SKM-1 treated with dmso at 0.1 percent for 144 hours (cell line): ENCODE data around the gene TRAM2.

Experiments used
- DNase-seq: peaks from one replicate; lab custom pipeline; 2025; ENCODE audit not compliant: unreplicated experiment; lab: John Stamatoyannopoulos, UW

Gene TRAM2

GRCh38 chr6:52532457-52532856, 44.4 kb downstream of the TRAM2 start:
- no peak for DNase-seq

DNA sequence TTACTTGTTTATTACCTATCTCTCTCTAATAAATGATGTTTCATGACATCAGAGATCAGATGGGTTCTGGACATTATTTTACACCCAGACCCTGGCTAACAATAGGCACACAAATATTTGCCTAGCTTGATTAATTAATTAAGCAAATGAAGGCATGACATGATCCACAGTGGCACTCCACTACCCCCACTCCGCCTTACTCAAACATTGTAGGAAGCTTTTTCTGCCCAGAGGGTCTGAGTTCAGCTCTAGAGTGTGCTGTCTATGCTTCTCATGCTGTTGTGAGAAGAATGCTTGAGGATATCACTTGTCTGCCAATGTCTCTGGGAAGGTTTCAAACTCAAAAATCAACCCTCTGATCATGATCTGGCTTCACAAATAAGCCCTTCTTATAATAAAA, 45.0 kb downstream of the TRAM2 start:
- DNase-seq: no peak

DNA sequence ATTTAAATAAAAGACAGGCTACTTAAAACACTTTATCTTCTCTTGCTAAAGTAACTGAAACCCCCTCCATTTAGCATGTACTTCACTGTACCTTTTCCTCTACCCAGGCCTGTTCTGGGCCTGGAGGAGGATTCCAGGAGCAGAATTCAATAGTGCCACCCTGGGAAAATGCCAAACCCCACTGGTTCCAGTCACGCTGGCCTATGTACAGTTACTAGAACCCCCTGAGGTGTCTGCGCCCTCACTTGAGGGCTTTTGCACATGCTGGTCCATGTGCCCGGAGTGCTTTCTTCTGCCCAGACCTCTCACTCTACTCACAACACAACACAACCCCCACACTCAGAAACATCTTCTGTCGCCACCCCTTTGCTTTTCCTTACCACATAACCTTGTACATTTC, 45.5 kb downstream of the TRAM2 start:
- no peak for DNase-seq

DNA sequence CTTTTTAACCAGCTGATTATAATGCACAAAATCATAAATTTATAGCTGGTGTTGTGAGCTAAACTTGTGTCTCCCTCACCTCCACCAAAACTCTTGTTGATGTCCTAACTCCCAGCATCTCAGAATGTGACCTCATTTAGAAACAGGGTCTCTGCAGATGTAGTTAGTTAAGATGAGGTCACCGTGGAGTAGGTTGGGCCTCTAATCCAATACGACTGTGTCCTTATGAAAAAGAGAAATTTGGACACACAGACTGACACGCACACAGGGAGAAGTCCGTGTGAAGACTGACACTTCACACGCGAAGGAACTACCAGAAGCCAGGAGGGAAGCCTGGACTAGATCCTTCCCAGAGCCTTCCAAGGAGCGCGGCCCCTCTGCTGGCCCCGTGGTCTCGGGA, 46.5 kb downstream of the TRAM2 start:
- DNase-seq: no peak

DNA sequence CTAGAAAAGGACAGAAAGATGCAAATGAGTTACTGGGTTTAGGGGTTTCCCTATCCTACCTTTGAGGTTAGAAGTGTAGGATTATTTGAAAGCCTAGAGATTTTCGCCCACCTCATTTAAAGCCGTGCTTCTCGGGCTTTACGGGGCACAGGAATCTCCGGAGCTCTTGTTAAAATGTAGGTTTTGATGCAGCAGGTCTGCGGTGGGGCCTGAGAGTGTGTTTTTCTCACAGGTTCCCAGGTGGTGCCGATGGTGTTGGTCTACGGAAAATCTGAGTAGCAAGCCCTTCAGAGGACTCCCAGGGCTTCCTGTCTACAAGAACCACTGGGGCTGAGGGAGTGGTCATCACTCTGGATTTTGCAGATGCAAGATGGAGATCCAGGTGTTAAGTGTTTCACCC, 47.5 kb downstream of the TRAM2 start:
- DNase-seq: no peak

DNA sequence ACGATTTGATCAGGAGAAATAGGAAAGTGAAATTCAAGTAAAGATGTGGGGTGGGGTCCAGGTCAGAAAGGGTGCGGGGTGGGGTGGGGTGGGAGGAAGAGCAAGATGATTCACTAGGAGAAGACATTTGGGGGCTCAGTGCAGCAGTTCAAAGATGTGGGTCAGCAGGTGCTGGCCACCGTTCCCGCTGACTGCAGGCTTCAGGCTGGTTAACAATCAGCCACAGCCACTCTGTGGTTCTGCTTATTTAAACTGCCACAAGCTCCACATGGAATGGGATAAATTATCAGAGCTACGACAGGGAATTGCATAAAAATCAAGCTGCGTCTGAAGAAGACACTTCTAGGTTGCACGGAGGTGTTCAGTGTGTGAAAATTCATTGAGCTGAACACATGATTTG, 49.4 kb downstream of the TRAM2 start:
- DNase-seq: no peak

- no peak for DNase-seq
These were observed 50.2 kb downstream of the TRAM2 start for GRCh38 chr6:52526634-52527033.

DNA sequence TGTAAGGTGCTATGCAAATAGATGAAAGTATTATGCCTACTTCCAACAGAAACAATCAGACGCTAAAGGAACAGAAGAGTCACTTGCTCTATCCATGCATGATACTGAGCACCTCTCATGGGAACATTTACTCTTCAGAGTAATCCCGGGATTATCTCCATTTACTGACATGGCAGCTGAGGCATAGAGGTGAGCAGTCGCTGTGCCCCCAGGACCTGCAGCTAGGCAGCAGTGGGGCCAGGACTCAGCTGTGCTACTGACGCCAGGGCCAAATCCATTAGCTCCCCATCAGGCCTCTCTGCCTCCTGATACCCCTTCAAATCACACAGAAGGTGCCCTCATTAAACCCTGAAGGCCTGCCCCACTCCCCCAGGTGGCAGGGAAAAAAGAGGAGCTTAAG, 51.9 kb downstream of the TRAM2 start:
- DNase-seq: no peak

- no peak for DNase-seq
These were observed 53.3 kb downstream of the TRAM2 start for GRCh38 chr6:52523378-52524142.

DNA sequence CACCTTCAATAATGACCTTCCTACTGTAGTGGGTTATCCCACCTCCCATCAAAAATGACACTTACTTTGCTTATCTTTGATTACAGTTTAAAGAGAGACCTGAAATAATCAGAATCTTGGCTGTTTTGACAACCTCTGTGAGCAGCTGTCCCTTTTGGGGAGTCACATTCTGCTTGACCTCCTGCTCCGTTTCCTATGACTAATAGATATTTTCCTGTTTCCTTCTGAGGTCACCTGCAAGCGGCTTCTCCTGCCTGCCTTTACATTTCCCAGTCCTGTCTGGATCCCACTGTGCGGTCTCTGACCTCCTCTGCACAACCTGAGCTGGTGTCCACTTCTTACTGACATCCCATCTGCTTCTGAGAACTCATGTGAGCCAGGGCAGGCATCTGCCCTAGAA, 54.2 kb downstream of the TRAM2 start:
- DNase-seq: no peak

DNA sequence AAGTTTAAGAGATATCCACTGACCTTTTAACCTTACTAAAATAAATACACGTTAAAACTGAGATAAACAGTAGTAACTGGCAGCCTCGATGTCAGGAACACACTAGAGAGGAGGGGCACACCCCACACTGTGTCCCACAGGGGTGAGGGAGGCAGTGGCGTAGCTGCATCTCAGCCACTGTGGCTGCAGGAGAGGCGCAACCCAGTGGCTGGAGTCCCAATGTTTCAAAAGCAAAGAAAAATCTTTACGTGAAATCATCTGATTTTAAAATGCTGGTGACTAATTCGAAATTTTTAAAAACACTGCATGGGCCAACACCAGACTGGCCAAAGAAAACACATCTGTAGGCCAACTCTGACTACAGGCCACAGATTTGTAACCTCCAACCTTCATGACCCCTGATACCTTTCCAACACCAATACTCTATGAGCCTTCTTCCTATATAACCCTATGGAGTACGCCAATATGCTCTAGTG, 54.7 kb downstream of the TRAM2 start:
- DNase-seq: no peak

DNA sequence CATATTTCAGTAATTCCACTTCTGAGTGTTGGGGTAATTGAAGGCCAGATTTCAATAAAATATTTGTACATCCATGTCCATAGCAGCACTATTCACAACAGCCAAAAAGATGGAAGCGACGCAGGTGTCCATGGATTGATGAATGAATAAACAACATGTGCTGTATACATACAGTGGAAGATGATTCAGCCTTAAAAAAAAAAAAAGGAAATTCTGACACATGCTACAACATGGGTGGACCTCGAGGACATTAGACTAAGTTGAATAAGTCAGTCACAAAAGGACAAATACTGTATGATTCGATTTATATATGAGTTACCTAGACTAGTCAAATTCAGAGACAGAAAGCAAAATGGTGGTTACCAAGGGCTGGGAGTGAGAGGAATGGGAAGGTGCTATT, 57.2 kb downstream of the TRAM2 start:
- DNase-seq: no peak

DNA sequence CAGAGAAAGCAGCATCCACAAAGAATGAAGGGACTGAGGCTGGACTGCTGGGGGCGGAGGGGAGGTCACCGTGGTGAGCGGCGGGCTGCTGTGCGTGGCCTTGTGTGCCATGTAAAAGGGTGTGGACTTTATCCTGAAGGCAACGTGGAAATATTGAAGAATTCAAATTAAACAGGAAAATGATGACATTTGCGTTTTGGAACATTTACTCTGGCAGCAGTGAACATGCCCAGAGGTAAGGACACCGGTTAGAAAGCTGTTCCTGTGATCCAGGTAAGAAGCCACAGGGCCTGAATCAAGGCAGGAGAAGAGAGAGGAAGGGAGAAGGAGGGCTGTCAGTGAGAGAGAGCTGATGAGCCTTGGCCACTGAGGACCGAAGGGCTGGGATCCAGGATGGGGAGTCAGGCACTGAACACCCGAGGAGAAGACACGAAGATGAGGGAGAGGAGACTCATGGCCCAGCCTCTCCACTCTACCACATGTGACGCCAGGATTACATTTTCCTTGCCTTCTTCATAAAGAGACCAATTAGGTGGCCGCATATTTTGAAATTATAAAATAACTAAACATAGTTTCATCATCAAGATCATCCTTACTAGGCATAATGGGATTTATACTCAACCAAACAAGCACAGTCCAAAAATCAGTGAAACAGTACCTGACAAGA, 58.4 kb downstream of the TRAM2 start:
- DNase-seq: no peak

DNA sequence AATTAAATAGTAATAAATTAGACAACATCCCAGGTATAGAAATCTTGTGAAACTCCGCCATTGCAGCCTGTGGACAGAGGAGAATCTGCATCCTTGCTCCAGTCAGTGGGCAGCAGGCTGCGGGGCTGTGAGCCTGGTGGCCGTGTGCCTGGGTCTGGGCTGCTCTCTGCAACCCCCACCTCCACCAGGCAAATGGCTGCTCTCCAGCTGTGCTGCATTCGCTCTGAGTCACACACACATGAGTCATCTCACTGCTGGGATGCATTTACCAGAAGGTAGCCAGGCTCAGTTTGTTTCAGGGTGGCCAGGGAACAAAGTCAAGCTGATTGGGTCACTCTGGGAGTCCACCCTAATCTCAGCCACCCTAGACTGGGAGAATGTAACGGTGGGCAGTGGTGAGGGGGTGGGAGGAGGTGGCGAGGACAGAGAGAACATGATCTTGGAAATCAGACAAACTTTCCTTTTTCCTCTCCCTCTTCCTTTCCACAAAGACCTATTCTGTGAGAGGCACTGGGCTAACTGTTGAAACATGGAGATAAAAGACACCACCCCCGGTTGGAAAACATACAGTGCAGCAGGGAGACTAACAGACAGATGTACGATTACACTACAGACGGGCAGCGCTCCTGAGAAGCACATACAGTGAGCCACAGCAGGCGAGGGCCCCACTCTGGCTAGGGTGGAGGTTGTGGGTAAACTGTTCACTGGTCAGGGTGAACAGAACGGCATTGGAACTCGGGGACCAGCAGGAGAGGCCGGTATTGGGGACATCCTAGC, 59.2 kb downstream of the TRAM2 start:
- no peak for DNase-seq

DNA sequence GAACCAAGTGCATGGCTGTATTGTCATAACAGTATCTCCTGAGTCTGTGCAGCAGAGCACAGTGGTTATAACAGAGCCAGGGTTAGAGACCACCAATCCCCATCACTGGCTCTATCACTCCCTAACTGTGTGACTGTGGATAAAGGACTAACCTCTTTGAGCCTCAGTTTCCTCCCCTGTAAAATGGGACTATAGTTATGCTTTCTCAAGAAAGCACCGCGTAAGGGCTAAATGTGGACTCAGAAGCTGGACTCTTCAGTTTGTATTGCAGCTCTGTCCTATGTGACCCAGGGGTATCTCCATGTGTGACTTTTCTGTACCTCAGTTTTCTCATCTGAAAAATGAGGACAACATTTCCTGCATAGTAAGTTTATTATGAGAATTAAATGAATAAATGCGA, 59.9 kb downstream of the TRAM2 start:
- DNase-seq: no peak

GRCh38 chr6:52516269-52516668, 60.6 kb downstream of the TRAM2 start:
- no peak for DNase-seq

GRCh38 chr6:52515219-52515960, 61.5 kb downstream of the TRAM2 start:
- no peak for DNase-seq

GRCh38 chr6:52514514-52514913, 62.3 kb downstream of the TRAM2 start:
- no peak for DNase-seq

- DNase-seq: no peak
These were observed 63.0 kb downstream of the TRAM2 start for GRCh38 chr6:52513896-52514295.

DNA sequence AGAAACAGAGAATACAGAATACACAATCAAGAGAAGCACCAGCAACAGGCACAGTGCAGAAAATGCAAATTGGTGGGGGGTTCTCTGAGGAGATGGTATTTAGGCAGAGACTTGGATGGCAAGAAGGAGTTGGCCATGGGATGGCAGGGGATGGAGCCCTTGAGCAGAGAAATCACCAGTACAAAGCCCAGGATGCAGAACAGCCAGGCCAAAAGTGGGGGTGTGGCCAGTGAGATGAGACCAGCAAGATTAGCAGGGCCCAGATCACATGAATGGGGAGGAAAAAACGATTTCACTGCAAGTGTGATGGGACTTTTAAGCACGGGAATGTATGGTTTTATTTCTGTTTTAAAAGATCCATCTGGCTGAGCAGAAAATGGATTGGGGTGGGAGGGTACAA, 63.4 kb downstream of the TRAM2 start:
- DNase-seq: no peak

GRCh38 chr6:52512199-52512598, 64.7 kb downstream of the TRAM2 start:
- DNase-seq: no peak
